Measurements from ENCODE around the gene ALOX15B. TPM values are rescaled to one million over a fixed set of nuclear protein-coding genes. Genes with fewer than 3 reads are reported as not detected.

The ALOX15B gene
- total RNA-seq, 1 experiment from 2014 or later: 0.30 TPM

DNA sequence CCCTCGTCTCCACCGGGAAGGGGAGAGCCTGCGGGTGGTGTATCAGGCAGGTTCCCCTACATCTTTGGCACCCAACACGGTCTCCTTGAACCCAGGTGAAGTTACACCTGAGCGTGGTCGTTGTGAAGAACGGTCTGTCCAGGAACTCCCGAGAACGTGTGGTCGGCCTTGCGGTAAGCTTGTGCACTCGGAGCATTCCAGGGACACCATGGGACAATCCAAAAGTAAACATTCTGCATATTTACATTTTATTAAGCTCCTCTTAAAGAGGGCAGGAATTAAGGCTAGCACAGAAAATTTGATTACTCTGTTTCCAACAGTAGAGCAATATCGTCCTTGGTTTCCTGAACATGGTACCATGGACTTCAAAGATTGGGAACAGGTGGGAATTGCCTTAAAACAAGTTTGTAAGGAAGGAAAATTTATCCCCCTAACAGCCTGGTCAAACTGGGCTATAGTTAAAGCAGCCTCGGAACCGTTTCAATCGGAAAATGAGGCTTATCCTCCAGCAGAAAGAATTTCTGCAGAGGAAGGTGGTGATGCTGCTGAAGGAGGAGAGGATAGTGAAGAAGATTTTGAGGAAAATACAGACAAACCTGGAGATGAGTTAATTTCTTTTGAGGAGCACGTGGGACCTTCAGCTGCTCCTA is 18.2 kb downstream of the ALOX15B start:
- no peak for DNase-seq (ENCODE audit: low read depth, low spot score)
- Histone ChIP-seq H3K4me2 (ENCODE audit: low read length) (peak overlapping the region; percentile 49), H3K4me1 (ENCODE audit: control insufficient read depth in 1 of 2, insufficient read depth in 2 of 2, low read length in 2 of 2) (peaks cover 0 to 20% of the 10 kb centered on the region in 2 experiments; a peak in 3 of 4 replicates), H3K9me3 (ENCODE audit: control insufficient read depth in 1 of 2, insufficient read depth in 1 of 2, low read depth in 1 of 2, low read length in 2 of 2) (no peaks in the 10 kb centered on the region), H3K27me3 (ENCODE audit: insufficient read depth, low read length) (no peaks in the 10 kb centered on the region), H4K20me1 (ENCODE audit: insufficient read depth) (no peaks in the 10 kb centered on the region), H3K36me3 (ENCODE audit: control insufficient read depth in 1 of 2, insufficient read depth in 2 of 2, low read length in 2 of 2) (no peaks in the 10 kb centered on the region), H3K9ac (ENCODE audit: low read length) (peak overlapping the region; percentile 38), H3K79me2 (ENCODE audit: insufficient read depth, low read length) (no peaks in the 10 kb centered on the region), H3K4me3 (replicated peaks in 1 of 2; ENCODE audit: low read depth in 1 of 2, low read length in 2 of 2) (no peak overlapping the region), H3K27ac (ENCODE audit: low read depth, low read length) (no peak overlapping the region), H2AFZ (ENCODE audit: low read depth, low read length, poor library complexity, severe bottlenecking) (peak overlapping the region; percentile 79), H3K9me2 (ENCODE audit: insufficient read depth) (no peaks in the 10 kb centered on the region)
- intact Hi-C loops (cut with micrococcal nuclease): loop anchor here (1.0 to 5.0 kb wide), 4 partner anchors 144 to 425 kb away; partner anchors contain the start of gene SHBG
- ChIA-PET CTCF (interaction anchor here (0.6 to 5.7 kb wide), 23 partner anchors 12 to 1011 kb away, joined by 3 to 35 read pairs (median 4); partner anchors contain the start of genes ALOXE3, NAA38, TP53 and WRAP53), POLR2A (interaction anchor here (0.6 kb wide), 1 partner anchor 201 kb away, joined by 3 read pairs; no protein-coding TSS in a partner anchor), RAD21 (ENCODE audit: low non-redundant PET in 1 of 2, low total read pairs in 2 of 2, uncharacterized antibody in 2 of 2, unreplicated experiment in 2 of 2) (interaction anchor here (0.6 to 1.4 kb wide), 3 partner anchors 8 to 144 kb away, joined by 3 to 5 read pairs (median 3); no protein-coding TSS in a partner anchor)
- TF ChIP-seq TCF7L2 (IDR thresholded peaks at IDR 0.05; ENCODE audit: borderline replicate concordance, extremely low read depth, insufficient read depth, insufficient read length) (no peak), SRF (IDR thresholded peaks at IDR 0.05; ENCODE audit: low read depth) (no peak), EZH2phosphoT487 (IDR thresholded peaks at IDR 0.05; ENCODE audit: borderline replicate concordance) (no peak), SIN3A (IDR thresholded peaks at IDR 0.05; ENCODE audit: low read depth) (no peak), POLR2A (IDR thresholded peaks at IDR 0.05; ENCODE audit: borderline replicate concordance, extremely low read depth, insufficient read depth, insufficient read length) (no peak), CBX3 (IDR thresholded peaks at IDR 0.05; ENCODE audit: low read depth) (no peak), ZFX (IDR thresholded peaks at IDR 0.05) (no peak), JUND (IDR thresholded peaks at IDR 0.05) (no peak), YY1 (IDR thresholded peaks at IDR 0.05; ENCODE audit: extremely low read depth, insufficient replicate concordance, low read depth, low read length) (no peak)
- TF ChIP-seq, protein P1, sequence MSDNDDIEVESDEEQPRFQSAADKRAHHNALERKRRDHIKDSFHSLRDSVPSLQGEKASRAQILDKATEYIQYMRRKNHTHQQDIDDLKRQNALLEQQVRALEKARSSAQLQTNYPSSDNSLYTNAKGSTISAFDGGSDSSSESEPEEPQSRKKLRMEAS (IDR thresholded peaks at IDR 0.05): no peak
- TF ChIP-seq, protein P2, sequence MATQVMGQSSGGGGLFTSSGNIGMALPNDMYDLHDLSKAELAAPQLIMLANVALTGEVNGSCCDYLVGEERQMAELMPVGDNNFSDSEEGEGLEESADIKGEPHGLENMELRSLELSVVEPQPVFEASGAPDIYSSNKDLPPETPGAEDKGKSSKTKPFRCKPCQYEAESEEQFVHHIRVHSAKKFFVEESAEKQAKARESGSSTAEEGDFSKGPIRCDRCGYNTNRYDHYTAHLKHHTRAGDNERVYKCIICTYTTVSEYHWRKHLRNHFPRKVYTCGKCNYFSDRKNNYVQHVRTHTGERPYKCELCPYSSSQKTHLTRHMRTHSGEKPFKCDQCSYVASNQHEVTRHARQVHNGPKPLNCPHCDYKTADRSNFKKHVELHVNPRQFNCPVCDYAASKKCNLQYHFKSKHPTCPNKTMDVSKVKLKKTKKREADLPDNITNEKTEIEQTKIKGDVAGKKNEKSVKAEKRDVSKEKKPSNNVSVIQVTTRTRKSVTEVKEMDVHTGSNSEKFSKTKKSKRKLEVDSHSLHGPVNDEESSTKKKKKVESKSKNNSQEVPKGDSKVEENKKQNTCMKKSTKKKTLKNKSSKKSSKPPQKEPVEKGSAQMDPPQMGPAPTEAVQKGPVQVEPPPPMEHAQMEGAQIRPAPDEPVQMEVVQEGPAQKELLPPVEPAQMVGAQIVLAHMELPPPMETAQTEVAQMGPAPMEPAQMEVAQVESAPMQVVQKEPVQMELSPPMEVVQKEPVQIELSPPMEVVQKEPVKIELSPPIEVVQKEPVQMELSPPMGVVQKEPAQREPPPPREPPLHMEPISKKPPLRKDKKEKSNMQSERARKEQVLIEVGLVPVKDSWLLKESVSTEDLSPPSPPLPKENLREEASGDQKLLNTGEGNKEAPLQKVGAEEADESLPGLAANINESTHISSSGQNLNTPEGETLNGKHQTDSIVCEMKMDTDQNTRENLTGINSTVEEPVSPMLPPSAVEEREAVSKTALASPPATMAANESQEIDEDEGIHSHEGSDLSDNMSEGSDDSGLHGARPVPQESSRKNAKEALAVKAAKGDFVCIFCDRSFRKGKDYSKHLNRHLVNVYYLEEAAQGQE (IDR thresholded peaks at IDR 0.05; ENCODE audit: low read depth): no peak
- BruUV-seq (replicated peaks): no TSS peak
- ATAC-seq: peak; percentile 38; the same call in 1 of the 2 replicates

All from HCT116 (cell line).